NCI-H1694 (cell line): Measurements from ENCODE around the gene ZSCAN21.
"Not testable (repeated sequence)": the region's sequence is repeated elsewhere in the genome, so short reads cannot be mapped to it uniquely, and the experiment has no call there.

Experiments
- DNase-seq: peaks from one replicate; lab custom pipeline; 2025; lab: John Stamatoyannopoulos, UW

ZSCAN21 gene

DNA sequence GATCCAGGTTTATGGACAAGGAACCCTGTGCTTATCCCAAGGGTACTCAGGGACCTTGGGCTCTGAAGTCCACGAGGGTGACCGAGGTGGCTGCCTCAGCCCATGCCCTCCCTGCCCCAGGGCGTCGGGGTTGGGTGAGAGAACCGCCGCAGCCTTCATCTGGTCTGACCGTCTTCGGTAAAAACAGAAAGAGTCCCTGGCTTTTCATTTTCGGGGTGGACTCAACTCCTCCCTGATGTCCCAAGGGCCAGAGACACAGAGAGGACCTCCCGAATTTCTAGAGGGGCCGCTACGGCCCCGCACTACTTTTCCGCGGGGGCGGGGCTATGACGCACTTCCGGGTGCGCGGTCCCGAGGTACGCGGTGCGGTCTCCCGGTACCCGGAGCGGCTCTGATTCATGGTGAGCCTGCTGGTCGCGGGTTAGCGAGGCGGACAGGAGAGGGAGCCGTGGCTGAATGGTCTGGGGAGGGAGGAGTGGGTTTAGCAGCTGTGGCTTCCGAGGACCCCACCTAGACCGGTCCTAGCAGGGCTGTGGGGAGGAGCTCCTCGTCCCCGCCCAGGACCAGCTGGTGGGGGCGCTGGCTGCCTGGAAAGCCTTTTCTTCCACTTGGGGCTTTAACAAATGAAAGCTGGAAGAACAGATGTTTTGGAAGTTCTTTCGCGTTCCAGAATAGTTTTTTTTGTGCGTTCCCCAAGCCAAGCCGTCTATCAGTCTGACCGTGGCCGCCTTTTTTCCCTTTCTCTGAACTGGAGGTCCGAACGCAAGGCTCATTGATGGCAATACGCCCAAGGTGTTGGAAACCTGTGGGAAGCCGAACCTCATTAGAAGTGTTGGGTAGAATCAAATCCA, at the start of gene ZSCAN21:
Gene ZSCAN21 (plus strand): TSS at position 334 of the 851 bp plus-strand sequence. CDS start 7,233 bp downstream, outside the sequence.
- peak; percentile 62 for DNase-seq

DNA sequence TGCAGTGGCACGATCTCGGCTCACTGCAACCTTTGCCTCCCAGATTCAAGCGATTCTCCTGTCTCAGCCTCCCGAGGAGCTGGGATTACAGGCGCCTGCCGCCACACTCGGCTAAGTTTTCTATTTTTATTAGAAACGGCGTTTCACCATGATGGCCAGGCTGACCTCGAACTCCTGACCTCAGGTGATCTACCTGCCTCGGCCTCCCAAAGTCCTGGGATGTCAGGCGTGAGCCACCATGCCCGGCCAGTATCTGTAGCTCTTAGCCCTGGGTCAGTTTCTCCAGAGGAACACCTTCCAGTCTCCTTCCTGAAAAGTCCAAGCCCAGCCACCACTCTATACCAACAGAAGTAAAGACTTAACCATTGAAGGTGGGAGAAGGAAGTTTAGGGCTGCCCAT, 49.3 kb upstream of the ZSCAN21 start:
- no peak for DNase-seq

DNA sequence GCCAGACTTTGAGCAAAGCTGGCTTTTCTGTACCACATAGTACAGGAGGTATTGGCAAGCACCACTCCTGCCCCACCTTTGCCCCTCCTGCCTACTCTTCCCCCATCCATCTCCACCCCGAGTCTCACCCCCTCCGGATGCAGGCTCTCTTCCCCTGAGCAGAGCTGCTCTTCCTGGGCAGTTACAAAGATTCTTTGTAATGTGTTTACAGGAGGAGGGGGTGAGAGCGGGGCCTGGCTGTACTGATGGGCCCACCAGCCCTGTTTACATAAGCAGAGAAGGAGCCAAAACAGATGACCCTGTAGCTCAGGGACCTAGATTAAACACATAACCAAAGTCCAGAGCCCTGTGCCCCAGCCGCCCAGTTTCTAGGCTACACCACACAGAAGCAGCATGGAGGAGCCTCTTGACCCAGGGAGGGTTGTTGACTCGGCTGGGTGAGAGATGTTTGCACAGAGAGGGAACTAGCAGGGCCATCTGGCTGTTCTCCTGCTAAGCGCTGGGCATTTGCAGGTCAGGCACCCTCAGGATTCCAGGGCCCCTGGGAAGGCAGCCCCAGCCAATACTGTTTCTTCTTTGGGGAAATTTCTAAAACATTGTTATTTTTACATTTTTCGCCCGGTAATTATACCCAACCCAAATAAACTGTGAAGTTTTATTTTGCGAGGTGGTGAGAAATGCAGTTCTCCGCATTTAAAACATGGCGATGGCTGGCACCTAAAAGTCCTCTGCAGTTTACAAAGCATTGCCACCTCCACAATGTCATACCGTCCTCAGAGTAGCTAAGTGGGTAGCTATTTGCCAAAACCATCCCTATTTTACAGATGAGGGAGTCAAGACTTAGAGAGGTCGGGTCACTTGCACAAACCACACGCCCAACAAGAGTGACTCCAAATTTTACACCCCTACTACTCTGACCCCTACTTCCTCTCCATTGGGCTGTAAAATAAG, 45.6 kb upstream of the ZSCAN21 start:
- no peak for DNase-seq

DNA sequence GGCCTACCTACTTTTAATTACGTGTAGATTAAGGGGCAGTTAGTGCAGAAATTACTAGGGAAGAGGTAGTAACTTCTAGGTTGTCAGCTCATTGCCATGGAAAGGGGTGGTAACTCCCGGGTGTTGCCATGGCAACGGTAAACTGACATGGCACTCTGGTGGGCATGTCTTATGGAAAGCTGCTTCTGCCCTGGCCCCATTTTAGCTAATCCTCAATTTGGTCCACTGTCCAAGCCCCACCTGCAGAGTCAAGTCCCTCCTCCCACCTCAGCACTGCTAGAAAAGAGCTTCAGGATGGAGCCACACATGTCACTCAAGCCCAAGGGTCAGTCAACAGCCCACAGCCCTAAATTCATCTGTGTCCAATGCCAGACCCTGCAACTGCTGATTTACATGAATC, 41.7 kb upstream of the ZSCAN21 start:
- no peak for DNase-seq

DNA sequence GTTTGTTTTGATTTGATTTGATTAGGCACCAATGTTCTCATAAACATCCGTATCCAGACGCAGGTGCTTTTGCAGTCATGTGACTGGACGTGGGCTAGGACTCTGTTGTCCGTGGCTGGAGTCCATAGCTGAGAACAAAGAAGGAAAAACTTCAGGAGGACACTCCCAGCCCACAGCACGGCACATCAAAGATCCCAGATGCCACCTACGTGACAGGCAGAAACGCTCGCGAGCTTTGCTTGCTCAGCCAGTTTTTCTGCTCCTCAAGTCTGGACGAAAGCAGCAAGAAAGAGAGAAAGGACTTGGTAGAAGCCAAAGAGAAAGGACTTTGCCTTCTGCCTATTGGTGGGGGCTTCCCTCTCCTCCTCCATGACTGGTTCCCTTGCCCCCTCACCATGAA, 41.0 kb upstream of the ZSCAN21 start:
- no peak for DNase-seq

DNA sequence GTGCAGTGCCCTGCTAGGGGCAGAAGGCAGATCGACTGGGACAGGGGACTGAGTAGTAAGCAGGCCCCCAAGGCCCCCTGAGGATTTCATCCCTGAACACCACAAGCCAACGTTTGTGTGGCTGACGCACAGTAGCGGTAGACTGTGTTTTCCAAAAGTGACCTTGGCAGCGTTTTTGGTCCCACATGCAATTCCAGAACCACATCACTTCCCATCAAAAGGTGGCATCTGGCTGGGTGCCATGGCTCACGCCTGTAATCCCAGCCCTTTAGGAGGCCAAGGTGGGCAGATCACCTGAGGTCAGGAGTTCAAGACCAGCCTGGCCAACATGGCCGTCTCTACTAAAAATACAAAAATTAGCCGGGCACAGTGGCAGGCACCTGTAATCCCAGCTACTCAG, 39.6 kb upstream of the ZSCAN21 start:
- not testable (repeated sequence) for DNase-seq

DNA sequence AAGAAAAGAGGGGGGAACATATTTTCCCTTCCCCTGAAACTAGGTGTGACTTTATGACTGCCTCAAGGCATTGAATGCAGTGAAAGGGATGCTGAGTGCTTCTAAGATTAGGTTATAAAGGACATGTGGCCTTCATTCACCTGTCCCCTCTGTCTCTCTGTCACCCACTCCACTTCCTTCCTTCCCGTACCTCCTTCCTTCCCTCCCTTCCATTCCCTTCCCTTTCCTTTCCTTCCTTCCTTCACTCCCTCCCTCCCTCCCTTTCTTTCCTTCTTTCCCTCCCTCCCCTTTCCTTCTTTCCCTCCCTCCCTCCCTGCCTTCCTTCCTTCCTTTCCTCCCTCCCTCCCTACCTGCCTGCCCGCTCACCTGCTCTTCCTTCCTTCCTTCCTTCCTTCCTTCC, 38.7 kb upstream of the ZSCAN21 start:
- no peak for DNase-seq

DNA sequence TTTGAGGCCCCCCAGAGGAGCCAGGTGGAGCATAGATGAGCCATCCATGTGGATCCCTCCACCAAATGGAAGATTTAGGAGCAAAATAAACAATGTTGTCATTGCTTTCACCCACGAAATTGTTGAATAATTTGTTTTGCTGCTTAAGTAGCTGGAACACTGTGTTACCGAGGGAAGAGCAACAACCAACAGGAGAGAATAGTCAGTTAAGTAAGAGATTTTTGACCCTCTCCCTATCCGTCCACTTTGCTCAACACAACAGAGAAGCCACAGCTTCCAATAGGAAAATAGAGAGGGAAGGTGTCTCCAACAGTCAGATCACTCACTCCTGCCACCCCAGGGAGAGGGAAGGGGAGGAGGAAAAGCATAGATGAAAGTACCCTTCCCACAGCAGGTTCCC, 38.1 kb upstream of the ZSCAN21 start:
- DNase-seq = no peak

DNA sequence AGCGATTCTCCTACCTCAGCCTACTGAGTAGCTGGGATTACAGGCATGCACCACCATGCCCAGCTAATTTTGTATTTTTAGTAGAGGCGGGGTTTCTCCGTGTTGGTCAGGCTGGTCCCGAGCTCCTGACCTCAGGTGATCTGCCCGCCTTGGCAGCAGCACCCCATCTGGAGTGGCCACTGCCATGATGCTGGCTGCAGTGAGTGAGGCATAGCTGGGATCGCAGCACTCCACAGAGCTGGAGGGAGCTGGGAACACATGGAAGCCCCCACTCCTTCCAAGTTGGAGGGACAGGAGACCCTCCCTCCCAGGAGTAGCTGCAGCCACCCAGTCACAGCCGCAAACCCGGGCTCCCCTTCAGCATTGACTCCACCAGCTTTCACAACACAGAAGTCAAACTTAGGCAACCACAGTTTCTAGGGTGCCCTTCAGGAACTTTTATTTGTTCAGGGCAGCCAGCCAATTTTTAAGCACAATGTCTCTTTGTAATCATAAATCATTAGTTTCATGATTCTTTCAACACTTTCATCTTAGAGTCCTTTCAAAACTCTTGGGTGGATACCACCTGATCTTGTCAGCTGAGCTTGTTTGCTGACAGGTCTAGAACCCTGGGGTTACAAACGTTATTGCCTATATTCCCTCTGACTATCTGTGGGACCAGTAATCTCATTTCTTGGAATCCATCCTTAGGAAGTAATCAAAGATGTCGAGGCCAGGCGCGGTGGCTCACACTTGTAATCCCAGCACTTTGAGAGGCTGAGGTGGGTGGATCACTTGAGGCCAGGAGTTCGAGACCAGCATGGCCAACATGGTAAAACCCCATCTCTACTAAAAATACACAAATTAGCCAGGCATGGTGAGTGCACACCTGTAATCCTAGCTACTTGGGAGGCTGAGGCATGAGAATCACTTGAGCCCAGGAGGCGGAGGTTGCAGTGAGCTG, 36.9 kb upstream of the ZSCAN21 start:
- DNase-seq = not testable (repeated sequence)

DNA sequence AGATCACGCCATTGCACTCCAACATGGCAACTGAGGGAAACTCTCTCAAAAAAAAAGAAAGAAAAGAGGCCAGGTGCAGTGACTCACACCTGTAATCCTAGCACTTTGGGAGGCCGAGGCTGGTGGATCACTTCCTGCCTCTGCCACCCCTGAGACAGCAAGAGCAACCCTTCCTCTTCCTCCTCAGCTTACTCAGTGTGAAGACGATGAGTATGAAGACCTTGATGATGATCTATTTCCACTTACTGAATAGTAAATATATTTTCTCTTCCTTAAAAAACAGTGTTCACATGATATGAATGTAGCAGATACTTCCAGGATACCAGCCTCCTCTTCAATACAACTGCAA, 36.3 kb upstream of the ZSCAN21 start:
- no peak for DNase-seq

DNA sequence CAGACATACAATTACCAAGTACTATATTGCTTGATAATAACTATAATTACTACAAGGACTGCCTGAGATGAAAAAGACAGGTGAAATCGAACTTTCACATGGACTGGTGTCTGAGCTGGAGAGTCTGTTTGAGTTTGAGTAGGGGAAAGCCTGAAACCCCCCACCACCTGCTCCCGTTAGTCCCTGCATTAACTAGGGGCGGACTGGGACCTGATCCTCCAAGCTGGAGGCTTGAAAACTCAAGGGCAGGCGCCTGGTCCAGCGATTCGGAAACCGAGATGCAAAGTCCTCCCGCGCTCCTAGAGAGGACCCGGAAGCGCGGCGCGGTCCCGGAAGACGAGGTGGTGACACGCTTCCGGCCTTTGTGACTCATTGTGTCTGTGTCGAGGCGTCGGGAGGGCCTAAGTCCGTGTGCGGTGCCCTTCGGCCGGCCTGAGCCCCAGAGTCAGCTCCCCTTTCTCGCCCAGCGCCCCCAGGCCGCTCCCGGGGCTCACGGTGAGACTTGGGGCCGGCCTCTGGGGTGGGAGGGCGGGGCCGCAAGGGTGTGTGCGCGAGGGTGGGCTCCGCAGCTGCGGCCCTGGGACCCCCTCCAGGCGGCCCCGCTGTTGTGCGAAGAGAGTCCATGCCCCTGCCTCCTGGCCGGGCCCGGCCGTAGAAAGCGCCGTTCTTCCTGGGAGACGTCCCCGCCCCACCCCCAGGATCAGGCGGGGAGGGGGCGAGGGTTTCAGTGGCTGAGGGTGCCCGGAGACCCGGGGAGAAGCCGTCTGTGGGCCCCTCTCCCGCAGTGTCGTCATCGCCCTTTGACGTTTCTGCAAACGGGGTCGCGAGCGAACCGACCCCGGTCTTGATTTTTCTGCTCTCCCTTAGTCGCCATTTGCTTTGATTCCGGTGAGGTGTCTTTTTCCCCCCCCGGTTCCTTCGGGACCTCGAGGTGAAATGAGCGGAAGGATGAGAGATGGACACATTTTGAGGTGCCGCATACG, 34.1 kb upstream of the ZSCAN21 start, which contains the start of gene ZKSCAN1:
Gene ZKSCAN1 (plus strand): TSS at position 365 of the 983 bp plus-strand sequence. CDS start 7,911 bp downstream, outside the sequence.
- peak; percentile 87 for DNase-seq

DNA sequence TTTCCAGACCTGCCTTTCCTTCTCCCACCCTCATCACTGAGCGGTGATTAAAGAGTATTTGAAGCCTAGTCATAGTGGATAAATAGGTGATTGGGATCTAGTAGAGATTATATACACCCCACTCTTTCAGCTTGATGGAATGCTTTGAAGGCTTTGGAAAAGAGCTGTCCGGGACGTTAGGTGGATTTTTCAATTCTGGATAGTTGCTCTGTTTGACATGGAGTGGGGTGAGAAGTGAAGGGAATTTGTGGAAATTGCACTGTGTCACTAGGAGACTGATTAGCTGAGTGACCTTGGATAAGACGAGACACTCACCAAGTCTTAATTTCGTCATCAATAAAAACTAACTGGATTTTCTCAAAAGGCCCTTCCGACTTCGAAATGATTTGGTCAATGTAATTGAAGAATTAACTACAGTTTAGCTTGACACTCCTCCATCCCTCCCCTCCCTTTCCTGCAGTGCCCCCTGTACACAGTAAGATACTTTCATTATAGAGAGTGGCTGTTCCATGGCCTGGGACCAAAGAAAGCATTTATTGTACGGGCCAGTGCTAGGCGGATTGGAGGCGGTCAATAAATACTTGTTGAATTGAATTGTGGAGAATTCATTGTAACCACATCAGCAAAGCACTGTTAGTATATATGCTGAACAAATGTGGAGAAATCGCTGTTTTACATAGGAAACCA, 33.2 kb upstream of the ZSCAN21 start:
- no peak for DNase-seq

DNA sequence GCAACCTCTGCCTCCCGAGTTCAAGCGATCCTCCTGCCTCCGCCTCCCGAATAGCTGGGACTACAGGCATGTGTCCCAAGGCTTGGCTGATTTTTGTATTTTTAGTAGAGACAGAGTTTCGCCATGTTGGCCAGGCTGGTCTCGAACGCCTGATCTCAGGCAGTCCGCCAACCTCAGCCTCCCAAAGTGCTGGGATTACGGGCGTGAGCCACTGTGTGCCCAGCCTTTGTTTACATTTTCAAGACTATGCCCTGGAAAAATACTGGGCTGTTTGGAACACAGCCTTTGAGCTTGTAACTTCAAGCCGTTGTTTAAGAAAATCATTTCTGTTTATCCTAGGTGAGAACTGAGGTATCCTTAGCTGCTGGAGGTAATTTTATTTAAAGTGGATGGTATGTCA, 32.3 kb upstream of the ZSCAN21 start:
- DNase-seq = no peak

DNA sequence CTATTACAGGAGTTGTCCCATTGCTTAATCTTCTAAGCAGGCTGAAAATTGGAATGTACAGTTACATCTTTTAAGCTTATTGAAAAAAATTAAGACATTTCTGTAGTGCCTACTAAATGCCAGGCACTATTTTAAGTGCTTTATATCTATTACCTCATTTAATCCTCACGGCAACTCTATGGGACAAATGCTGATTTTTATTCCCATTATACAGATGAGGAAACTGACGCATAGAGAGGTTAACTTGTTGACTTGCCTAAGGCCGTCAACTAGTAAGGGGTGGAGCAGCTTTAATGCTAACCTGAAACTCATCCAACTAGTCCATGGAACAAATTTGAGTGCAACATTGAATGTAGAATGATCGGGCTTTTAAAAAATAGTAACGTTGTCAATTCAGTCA, 31.7 kb upstream of the ZSCAN21 start:
- DNase-seq = no peak

DNA sequence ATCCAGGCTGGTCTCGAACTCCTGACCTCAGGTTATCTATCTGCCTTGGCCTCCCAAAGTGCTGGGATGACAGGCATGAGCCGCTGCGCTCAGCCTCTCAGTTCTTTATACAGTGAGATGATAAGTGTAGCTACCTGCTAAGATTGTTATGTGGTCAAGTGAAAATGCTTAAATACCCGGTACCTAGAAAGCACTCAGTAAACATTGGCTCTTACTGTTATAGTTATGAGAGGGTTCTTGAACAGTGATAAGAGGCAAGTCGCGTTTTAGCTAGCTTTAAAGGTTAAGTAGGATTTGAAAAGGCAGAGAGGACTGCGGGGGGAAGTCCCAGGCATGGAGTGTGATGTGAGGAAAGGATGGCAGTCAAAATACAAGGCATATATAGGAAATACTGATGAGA, 29.7 kb upstream of the ZSCAN21 start:
- no peak for DNase-seq

DNA sequence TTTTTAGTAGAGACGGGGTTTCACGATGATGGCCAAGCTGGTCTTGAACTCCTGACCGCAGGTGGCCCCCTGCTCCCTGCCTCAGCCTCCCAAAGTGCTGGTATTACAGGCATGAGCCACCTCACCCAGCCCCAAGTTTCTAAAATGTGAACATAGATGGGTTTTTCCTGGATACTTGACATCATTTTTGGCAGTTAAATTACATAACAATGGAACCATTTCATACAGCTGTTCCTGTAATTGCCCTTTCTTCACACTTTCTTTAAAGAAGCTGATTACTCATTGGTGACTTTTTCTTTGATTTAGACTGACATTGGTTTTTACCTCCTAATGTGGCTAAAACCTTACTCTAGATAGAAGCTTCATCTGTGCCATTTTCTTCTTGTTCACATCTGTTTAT, 28.3 kb upstream of the ZSCAN21 start:
- no peak for DNase-seq

DNA sequence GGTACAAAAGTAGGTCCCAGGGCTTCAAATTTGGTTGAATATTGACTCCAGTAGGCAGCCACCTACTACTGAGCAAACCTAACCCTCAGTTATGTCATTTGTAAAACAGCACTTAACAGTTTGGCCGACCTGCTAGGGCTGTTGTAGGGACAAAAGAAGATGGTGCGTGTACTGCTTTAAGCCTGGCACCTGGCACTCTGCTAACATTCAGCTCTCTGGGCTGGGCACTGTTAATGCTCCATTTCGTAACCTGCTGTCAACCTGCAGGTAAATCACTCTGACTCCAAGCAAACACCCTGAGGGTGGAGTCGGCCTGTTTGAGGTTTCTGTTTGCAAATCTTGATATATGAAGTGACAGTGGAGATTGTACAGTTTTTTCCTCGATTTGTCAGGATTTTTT, 27.0 kb upstream of the ZSCAN21 start:
- DNase-seq = no peak

DNA sequence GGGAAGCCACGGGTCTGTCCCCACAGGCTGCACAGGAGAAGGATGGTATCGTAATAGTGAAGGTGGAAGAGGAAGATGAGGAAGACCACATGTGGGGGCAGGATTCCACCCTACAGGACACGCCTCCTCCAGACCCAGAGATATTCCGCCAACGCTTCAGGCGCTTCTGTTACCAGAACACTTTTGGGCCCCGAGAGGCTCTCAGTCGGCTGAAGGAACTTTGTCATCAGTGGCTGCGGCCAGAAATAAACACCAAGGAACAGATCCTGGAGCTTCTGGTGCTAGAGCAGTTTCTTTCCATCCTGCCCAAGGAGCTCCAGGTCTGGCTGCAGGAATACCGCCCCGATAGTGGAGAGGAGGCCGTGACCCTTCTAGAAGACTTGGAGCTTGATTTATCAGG, 26.0 kb upstream of the ZSCAN21 start:
- DNase-seq = no peak

DNA sequence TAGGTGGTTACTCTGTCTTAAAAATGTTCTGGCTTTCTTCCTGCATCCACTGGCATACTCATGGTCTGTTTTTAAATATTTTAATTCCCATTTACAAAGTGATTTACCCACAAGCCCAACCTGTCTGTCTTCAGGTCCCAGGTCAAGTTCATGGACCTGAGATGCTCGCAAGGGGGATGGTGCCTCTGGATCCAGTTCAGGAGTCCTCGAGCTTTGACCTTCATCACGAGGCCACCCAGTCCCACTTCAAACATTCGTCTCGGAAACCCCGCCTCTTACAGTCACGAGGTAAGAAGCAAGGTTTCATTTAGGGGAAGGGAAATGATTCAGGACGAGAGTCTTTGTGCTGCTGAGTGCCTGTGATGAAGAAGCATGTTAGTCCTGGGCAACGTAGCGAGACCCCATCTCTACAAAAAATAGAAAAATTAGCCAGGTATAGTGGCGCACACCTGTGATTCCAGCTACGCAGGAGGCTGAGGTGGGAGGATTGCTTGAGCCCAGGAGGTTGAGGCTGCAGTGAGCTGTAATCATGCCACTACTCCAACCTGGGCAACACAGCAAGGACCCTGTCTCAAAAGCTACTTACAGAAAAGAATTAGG, 25.5 kb upstream of the ZSCAN21 start:
- DNase-seq = no peak

DNA sequence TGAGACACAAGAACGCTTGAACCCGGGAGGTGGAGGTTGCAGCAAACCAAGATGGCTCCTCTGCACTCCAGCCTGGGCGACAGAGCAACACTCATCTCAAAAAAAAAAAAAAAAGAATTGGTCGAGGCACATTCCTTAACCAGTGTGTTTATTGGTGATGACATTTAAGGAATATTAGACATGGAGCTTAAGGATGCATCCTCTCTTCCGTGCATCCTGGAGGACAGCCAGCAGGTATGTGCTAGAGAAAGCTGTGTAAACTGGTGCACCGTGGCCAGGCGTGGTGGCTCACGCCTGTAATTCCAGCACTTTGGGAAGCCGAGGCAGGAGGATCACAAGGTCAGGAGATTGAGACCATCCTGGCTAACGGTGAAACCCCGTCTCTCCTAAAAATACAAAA, 22.4 kb upstream of the ZSCAN21 start:
- no peak for DNase-seq
